ENCODE measurements around the gene CDK14.
A peak's percentile ranks its signal among the peaks of the same experiment; 100 is the strongest.
"Not testable (repeated sequence)": the region's sequence is repeated elsewhere in the genome, so short reads cannot be mapped to it uniquely, and the experiment has no call there.

The CDK14 gene

DNA sequence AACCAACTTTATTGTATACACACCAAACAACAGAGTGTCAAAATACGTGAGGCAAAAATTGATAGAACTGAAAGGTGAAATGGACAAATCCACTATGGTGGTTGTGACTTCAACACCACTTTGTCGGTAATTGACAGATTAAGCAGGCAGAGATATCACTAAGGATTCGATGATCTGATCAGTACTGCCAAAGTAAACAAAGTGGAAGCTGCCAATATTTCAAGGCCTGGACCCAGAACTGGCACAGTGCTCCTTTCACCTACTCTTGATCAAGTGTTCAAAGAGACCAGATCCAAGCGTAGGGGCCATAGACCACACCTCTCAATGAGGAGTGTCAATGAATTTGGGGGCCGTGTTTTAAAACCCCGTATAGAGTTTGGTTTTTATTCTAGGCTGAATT is 167.0 kb downstream of the CDK14 start:
- no peak for DNase-seq

DNA sequence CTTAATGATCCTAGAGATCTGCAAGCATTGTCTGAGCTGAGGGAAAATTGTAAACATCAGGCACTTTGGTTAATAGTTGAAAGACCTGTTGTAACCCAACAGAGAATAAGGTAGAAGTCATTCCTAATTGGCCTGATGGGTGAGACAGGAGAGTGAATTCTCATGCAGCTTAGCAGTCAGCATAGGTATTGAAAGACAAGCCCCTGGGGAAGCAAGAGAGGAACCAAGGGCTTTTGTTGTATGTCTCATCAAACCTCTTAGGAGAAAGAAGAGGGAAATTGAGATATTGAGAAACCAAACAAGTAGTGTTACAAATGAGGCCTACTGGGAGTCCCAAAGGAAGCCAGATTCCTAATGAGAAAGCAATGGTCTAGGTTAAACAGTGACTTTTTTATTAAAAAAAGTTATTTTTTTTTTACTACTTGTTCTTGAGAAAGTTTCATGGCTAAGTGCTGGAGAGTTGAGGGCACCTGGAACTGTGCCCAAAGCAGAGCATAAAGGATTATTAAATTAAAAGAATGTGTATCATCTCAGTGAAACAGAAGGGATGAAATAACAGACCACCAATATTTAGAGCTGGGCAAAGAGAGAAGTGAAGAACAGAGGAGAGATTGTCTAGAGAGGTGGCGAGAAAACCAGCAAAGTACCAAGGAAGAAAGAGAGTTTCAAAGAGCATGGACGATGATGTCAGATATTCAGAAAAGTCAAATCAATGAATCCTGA is 168.9 kb downstream of the CDK14 start:
- no peak for DNase-seq

DNA sequence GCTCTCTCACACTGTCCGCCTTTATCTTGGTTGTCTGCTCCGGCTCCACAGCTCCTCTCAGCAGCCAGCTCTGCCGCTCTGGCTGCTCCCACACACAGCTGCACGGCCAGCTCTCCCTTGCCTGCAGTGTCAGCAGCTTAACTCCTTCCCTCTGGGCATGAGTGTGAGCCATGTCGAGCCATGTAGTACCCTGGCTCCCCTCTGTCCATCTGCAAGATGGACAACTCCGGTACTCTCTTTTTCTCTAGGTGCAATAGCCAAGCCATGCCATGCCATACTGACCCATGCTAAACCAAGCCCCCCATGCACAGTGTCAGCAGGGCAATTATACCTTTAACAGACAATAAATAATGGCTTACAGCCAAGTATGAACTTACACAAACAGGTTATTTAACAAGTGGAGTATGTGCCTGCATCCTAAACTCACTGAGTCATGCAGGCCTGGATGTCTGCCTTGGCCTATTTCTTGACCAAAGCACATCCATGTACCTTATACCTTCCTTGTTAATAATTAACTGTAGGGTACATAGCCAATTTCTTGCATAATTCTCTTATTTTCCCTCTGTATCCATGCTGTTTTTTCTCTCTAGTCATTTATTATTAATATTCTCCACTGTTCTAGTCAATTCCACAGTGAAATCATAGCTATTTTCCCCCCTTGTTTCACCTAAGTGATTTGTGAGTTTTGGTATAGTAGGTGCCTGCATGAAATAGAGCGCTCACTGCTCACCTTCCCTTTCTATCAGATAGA is 170.9 kb downstream of the CDK14 start:
- DNase-seq = peak in 1 of 2 experiments; percentile 11

DNA sequence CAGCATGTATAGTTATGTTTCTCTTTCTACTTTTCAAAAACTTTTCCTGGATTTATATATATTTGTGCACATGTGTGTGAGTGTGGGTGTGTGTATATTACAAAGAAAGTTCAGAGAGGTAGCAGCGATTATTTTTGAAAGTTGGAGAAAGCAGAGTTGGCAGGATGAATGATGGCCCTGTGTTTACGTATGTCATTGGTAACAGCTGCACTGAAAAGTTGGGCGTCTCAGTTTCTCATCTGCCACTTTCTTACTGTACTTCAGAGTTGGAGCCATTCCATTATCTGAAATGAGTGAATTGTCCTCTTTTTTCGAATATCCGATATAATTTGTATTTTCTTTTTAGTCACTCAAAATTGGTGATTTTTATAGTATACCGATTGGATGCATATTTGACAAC is 172.2 kb downstream of the CDK14 start:
- no peak for DNase-seq

DNA sequence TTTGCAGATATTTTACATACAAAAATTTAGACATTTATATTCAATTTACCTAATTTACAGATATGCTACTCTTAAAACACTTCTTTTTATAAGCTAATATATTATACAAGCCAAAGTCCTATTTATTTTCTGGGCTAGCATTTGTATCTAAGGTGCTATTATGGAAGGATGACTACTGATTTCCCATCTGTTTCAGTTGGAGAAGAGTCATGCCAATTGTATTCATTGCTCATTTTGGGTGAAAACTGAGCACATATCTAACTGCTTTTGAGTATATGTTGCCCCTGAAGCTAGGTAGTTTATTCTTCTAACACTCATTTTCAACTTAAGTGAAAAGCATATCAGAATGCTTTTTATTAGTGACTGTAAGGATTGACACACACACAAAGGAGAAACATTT is 172.9 kb downstream of the CDK14 start:
- DNase-seq = no peak

DNA sequence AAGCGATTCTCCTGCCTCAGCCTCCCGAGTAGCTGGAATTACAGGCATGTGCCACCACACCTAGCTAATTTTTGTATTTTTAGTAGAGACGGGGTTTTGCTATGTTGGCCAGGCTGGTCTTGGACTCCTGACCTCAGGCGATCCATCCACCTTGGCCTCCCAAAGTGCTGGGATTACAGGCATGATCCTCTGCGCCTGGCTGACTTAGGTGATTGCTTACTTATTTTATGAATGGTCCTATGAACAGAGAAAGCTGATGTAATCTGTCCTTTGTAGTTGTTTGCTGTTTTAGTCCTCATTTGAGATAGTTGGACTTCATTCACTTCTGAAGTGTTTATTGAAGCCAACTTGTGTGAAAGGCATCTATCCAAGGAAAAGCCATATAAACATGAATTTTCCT is 173.4 kb downstream of the CDK14 start:
- not testable (repeated sequence) for DNase-seq

DNA sequence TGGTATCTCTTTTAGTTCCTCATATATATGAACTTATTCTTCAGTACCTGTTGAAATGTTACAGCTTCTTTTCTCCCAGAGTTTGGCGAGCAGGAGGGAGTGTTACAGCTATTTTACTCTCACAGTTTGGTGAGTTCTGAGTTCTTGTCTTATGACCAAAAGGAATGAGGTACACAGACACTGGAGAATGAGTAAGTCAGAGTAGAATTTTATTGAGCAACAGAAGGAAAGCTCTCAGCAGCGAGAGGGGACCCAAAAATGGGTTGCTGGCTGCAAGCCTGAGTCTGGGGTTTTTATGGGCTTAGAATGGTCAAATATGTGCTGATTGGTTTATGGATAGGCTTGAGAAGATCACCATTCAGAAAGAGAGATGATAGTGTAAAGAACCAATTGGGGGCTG is 175.2 kb downstream of the CDK14 start:
- DNase-seq = no peak

DNA sequence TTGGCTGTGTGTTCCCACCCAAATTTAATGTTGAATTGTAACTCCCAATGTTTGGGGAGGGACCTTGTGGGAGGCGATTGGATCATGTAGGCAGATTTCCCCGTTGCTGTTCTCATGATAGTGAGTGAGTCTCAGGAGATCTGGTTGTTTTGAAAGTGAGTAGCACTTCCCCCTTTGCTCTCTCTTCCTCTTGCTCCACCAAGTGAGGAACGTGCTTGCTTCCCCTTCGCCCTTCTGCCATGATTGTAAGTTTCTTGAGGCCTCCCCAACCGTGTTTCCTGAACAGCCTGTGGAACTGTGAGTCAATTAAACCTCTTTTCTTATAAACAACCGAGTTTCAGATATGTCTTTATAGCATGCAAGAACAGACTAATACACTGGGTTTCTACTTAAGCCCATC is 176.3 kb downstream of the CDK14 start:
- no peak for DNase-seq

DNA sequence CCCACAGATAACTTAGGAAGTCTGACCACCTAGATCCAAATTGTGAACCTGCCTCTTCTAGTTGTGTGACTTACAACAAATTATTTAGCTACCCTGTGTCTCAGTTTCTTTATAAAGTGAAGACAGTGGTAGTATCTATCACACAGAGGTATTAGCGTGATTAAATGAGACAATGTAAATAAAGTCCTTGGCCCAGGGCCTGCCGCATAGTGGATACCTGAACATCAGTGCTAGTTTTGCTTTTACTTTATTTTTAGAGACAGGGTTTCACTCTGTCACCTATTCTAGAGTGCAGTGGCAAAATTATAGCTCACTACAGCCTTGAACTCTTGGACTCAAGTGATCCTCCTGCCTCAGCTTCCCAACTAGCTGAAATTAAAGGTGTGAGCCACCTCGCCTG is 177.1 kb downstream of the CDK14 start:
- DNase-seq = no peak

DNA sequence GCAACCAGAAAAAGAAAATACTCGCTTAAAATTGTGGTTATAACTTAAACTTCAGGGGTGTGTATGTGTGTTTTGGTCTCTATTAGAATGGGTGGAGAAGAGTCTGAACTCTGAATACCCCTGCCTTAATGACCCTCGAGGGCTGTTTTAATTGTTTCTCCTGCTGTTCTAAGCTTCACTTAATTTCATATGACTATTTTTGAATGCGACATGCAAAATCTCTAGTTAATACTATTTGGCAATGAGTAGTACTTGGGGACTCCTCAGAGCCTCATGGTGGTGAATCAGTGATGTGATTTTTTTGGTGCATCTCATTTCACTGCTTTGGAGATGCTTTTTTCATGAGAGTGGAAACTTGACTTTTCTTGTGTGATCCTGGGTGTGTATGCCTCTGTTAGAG is 178.6 kb downstream of the CDK14 start:
- DNase-seq = no peak

DNA sequence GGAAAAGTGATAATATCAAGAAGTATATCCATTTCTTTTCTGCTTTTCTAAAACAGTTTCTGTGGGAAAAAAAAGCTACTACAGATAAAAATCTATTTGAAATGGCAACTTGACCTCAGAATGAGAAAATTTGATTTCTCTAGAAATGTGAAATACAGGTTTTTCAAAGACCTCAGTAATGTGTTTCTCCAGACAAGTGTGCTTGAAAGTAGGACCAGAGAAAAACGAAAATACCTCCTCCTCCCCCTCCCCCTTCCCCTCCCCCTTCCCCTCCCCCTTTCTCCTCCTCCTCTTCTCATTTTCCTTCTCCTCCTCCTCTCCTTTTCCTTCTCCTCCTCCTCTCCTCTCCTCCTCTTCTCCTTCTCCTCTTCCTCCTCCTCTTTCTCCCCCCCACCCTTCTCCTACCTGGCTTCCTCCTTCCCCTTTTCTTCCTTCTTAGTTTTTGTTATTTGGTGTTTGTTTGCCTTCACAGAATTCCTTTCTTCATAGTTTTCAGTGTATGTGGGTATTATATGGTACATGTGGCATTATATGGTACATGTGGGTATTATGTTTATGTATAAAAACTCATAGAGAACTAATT is 179.4 kb downstream of the CDK14 start:
- no peak for DNase-seq

DNA sequence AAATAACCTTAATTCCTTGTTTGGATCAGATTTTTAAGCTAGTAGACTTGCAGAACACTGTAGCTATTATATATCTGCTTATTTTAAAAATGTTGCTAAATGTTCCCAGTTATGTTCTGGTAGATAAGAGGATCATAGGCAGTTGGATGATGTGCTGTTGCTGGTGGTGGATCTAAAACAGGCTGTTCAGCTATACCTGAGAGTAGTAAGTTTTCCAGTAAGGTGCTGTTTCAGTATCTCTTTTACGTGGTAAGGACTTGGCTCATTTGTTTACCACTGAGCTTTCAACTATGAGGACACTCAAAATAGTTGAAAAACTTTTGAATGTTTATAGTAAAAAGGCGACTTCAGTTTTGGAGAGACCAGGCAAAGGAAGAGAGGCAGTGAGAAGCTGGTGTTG is 180.9 kb downstream of the CDK14 start:
- no peak for DNase-seq

DNA sequence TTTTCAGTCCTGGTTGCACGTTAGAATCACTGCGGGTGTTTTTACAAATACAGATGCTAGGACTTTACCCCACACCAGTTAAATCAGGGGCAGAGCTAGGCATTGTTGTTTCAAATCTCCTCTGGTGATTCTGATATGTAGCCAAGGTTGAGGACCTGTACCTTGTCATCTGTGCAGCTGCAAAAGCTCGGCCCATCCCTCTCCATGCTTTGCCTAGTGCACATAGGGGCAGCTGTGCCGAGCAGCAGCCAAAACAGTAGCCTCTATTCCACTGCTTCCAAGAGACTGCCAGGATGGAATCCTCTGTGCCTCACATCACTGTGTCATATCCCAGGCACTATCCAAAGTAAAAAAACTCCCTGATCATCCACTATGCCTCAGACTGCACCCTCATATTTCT is 181.3 kb downstream of the CDK14 start:
- DNase-seq = peak; percentile 39 to 56

DNA sequence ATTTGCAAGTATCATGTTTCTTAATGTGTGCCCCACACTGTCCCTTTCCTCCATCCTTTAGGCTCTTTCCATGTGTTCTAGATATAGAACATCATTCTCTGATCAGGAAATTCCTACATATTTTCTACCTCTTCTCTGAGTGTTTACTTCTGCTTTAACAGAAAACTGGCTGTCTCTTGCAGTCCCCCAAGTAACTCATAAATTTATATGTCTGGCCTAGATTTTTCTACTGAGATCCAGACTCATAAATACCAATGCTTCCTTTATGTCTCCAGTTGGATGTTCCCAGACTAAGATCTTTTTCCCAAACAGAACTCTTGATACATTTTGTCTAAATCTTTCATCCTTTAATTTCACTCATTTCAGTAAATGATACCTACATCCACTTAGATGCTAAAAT is 181.8 kb downstream of the CDK14 start:
- no peak for DNase-seq

DNA sequence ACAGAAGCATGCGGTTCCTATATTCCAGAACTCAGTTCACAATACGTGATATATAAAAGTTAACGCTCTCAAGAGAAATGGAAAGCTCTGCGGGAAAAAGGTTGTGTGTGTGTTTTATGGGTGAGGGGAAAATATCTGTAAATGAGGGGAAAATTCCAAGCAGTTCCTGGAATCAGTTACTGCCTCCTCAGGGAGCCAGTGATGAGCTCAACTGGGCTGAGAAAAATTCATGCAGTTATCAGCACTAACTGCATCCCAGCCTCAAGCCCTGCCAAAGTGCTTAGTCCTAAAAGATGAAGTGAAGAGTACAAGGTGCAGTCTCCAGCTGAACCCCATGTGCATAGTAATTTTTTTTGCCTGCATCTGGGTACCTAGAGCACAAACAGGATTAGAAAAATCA is 191.9 kb downstream of the CDK14 start:
- DNase-seq = no peak

DNA sequence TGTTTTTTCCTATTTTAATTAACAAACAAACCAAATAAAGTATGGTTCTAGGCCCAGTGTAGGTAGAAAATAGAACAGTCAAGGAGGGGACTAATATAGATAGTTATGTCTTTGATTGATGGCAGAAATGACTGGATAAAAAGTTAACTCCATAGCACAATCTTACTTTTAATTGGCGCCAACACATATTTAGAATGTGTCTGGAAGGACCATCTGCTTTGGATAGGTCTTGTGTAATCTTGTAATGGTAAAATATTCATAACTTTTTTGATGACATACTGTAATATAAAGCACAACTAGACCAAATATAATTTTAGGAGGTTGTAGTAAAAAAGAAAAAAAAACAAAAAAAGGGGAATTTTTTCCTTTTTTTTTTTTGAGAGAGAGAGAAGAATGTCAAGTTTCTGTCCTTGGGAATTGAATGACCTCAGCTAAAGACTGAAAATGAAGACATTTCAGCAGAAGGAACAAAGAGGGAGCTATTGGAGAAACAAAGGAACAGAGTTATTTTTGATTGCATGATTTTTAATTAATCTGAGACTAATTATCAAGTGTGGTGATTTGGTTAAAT is 193.7 kb downstream of the CDK14 start:
- no peak for DNase-seq

DNA sequence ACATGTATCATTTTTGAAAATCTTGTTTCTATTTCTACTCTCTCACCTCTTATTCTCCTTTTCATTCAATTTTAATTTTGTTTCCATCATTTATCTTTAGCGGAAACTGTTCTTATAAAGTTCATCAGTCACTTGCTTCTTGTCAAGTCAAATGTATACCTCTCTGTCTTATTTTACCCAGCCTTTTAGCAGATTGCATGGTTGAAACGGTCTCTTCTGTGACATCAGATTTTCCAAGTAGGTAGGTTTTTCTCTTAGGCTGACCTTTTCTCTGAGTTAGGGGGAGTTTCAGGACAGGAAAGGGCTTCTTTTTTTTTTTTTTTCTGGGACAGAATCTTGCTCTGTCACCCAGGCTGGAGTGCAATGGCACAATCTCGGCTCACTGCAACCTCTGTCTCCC is 195.5 kb downstream of the CDK14 start:
- DNase-seq = no peak

DNA sequence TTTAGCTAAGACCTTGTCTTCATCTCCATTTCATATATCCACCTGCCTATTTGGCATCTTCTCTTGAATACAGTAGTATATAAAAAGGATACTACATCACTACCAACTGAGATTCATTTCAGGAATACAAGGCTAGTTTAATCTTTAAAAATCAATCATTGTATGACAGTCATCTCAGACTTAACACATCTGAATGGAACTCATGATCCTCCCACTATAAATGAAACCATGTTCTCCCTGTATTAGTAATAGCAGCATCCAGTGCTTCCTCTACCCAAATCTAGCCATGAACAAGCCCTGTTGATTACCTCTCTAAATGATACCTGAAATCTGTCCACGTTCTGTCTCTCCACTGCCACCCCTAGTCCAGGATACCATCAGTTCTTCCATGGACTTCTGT is 196.2 kb downstream of the CDK14 start:
- DNase-seq = no peak

DNA sequence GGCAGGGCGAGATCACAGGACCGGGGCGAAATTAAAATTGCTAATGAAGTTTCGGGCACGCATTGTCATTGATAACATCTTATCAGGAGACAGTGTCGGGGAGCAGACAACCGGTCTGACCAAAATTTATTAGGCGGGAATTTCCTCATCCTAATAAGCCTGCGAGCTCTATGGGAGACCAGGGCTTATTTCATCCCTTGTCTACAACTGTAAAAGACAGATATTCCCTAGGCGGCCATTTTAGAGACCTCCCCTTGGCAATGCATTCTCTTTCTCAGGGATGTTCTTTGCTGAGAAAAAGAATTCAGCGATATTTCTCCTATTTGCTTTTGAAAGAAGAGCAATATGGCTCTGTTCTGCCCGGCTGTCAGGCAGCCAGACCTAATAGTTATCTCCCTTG is 198.1 kb downstream of the CDK14 start:
- DNase-seq = not testable (repeated sequence)

DNA sequence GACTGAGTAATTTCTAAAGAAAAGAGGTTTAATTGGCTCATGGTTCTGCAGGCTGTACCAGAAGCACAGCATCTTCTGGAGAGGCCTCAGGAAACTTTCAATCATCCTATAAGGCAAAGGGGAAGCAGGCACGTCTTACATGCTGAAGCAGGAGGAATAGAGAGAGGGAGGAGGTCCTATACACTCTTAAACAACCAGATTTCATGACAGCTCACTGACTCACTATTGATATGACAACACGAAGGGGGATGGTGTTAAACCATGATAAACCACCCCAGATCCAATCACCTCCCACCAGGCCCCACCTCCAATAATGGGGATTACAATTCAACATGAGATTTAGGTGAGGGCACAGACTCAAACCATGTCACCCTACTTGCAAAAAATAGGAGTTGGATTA is 201.5 kb downstream of the CDK14 start:
- no peak for DNase-seq

DNA sequence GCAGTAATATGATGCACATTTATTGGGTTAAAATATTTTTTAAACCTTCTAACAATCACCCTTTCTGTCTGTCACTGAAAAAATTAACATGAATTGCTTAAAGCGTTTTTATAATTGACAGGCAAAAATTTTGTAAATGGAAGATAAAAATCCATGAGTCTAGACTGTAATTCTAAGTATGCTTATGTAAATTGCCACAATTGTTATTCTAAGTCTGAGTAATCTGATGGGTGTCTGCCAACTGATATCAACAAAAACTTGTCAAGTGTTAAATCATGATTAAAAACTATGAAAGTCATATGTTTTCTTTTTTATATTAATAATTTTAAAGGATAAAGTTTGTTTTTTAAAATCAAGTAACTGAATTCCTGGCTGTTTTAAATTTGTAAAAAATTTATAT is 208.2 kb downstream of the CDK14 start:
- DNase-seq = no peak

DNA sequence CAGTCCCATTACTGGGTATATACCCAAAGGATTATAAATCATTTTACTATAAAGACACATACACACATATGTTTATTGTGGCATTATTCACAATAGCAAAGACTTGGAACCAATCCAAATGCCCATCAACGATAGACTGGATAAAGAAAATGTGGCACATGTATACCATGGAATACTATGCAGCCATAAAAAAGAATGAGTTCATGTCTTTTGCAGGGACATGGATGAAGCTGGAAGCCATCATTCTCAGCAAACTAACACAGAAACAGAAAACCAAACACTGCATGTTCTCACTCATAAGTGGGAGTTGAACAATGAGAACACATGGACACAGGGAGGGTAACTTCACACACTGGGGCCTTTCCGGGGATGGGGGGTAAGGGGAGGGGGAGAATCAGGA is 219.4 kb downstream of the CDK14 start:
- DNase-seq = not testable (repeated sequence)

DNA sequence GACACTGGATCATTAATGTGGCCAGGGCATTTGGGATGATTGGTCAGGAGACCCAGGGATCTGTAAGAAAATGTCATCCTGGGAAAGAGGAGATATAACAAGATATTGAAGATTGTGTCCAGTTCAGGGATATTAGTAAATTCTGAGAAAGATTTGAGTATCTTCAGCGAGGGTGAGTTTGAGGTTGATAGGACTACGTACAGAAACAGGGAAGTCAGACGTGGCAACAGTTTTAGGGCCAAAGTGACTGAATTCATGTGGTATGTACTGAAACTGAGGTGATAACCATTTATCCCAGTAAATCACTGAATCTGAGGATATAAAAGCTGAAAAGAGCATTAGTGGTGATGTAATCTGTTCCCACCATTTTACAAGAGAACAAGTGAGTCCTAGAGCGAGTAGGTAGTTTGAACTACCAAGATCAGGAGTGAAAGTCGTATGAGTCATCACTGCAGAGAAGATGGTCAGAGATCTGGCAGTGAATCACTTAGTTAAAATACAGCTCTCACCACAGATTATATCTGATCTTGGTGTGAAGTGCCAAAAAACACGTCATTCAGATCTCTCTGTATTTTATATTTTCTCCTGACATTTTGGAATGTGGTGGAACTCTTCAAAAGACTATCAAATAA is 220.5 kb downstream of the CDK14 start:
- DNase-seq = no peak

DNA sequence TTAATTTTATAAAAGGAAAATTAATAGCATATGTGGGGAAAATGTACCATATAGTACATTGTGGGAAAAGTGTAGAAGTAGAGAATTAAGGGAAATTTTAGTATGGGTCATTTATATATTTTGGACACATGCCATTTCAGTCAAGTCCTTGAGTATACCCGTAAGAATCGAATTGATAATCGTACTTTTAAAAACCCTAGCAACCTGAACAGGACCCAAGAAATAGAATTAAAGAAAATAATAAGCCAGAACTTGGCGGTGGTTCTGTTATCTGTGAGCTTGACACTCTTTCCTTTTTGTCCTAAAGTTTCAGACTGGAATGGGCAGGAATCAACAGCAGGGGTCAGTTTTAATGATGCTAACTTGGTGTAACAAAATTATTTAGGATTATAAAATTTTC is 221.0 kb downstream of the CDK14 start:
- DNase-seq = no peak

Data from NCI-H2081 (cell line).